22Rv1 (cell line): ENCODE data around the gene BAD.

ENCODE experiments used
- H3K27ac ChIP-seq: fragments of 450-650 bp; 2 replicates; pipeline ENCODE4 v1.5.1; 2017
- ZFX ChIP-seq: fragments of 450-650 bp; IDR thresholded peaks from 2 replicates; pipeline ENCODE4 v1.6.1; 2017; ENCODE audit warnings: antibody characterized with exemption, borderline replicate concordance
- TF ChIP-seq, protein P1 (sequence below): fragments of 450-650 bp; IDR thresholded peaks from 2 replicates; pipeline ENCODE4 v1.5.1; 2017; ENCODE audit warnings: mild to moderate bottlenecking

Gene BAD

DNA sequence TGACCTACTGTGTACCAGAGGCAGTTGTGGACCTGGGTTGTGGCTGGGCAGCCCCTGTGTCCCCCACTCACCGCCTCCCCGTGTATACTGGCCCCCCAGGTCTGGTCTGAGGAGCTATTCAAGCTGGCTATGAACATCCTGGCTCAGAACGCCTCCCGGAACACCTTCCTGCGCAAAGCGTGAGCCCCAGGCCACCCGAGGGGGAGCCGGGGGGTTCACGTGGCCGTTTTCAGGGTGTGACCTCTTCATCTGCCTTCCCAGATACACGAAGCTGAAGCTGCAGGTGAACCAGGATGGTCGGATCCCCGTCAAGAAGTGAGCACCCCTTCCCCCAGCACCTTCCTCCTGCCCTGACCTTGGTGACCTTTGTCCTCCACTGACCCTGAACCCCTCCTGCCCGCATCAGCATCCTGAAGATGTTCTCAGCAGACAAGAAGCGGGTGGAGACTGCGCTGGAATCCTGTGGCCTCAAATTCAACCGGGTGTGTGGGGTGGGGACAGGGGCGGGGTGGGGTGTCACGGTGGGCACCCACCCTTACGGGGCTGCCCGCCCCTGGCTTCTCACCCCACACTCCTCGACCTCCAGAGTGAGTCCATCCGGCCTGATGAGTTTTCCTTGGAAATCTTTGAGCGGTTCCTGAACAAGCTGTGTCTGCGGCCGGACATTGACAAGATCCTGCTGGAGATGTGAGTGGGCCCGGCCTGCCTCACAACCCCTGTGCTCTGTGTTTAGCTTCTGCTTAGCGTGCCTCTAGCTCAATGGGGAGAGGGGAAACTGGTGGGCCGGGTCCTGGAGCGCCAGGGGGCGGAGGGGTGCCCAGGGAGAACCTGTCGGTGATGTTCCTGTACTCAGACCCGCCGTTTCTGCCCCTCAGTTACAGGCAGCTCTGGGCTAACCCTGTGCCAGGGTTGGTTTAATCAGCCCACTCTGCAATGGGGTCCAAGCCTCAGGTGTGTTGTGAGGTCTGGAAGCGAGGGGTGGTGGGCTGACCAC is 29.0 kb downstream of the BAD start:
- no peak overlapping the region for H3K27ac ChIP-seq
- no peak for TF ChIP-seq ZFX
- TF ChIP-seq, protein P1, sequence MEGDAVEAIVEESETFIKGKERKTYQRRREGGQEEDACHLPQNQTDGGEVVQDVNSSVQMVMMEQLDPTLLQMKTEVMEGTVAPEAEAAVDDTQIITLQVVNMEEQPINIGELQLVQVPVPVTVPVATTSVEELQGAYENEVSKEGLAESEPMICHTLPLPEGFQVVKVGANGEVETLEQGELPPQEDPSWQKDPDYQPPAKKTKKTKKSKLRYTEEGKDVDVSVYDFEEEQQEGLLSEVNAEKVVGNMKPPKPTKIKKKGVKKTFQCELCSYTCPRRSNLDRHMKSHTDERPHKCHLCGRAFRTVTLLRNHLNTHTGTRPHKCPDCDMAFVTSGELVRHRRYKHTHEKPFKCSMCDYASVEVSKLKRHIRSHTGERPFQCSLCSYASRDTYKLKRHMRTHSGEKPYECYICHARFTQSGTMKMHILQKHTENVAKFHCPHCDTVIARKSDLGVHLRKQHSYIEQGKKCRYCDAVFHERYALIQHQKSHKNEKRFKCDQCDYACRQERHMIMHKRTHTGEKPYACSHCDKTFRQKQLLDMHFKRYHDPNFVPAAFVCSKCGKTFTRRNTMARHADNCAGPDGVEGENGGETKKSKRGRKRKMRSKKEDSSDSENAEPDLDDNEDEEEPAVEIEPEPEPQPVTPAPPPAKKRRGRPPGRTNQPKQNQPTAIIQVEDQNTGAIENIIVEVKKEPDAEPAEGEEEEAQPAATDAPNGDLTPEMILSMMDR = no peak

DNA sequence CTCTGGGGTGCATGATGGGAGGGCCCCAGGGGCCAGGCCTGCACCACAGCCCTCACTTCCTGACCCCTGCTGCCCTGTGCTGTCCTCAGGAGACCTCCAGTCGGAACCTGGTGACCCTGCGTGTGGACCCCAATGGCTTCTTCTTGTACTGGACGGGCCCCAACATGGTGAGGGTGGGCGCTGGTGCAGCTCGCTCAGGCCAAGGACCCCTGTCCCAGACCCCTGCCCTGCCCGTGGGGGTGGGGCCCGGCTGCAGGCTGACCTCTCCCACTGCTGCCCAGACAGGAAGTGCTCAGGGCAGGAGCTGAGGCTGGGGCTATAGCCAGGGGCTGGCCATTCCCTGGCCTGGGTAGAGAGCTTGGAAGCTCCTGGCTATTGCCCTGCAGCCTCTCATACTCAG is 30.1 kb downstream of the BAD start:
- TF ChIP-seq ZFX = no peak
- TF ChIP-seq, protein P1 = no peak
- no peak overlapping the region for H3K27ac ChIP-seq

DNA sequence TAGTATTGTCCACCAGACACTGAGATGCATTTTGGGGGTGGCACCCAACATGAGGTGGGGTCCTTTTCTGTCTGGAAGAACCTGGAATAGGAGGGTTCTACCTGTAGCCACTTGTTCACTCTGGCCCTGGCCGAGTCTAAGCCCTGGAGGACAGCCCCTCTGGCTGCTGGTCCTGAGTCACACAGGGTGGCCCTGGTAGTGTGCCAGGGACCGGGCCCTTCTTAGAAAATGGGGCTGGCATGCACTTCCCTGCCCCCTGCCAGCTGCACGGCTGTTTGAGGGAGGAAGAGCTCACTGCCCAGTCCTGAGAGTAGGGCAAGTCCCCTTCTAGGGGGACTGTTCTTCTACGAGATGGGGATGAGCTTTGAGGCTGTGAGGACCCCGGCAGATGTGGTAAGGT is 31.0 kb downstream of the BAD start:
- TF ChIP-seq, protein P1 = no peak
- TF ChIP-seq ZFX = no peak
- peak overlapping the region; percentile 82 for H3K27ac ChIP-seq

DNA sequence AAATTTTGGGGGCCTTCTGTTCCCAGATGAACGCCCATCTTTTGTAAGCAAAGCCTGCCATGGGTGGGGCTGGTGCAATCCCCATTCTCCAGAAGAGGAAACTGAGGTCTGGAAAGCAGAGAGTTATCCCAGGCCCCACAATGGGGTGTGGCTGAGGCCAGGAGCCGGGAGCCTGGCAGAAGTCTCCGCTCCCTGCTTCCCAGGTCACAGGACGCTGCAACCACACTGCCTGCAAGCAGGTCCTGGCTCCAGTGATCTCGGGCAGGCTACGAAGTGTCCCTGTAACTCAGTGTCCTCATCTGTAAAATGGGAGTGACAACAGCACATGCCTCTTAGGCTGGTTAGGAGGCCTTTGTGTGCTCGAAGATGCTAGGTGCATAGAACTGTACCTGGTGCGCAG is 31.4 kb downstream of the BAD start:
- TF ChIP-seq, protein P1 = no peak
- no peak for TF ChIP-seq ZFX
- peak overlapping the region; percentile 82 for H3K27ac ChIP-seq

DNA sequence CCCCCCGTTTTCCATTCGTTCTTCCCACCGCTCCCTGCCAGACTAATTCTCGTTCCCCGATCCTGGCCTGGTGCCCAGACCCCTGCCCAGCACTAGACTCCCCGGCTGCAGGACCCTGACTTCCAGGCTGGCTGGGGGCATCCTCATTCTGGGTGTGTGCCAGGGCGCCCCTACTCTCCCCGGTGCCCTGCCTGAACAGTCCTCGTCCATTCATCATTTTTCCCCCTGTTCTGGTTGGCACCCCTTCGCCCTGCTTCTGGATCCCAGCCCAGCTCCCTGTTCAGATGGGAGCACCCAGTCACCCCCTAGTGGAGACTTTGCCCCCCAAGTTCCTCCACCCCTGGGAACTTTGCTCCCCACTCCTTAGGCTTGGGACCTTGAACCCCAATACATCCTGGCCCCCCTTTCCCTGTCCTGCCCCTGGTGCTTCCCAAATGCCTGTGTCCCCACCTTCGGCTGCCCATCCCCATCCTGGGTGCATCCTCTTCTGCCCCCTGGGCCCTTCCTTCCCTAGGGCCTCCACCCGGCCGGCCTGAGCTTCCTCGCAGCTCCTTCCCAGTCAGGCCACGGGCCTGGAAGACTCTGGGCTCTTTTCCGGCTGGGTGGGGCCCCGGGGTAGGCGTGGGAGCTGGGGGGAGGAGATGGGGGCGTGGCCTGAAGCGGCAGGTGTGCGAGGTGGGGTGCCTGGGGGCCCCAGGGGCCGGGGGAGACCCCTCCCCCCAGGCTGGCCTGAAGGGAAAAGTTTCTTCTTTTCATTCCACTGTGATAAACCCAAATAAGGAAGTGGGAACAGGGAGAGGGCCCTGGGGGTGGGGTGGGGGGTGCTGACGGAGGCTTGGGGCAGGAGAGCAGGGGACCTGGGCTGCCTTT is 32.2 kb downstream of the BAD start:
- peak overlapping the region; percentile 82 for H3K27ac ChIP-seq

DNA sequence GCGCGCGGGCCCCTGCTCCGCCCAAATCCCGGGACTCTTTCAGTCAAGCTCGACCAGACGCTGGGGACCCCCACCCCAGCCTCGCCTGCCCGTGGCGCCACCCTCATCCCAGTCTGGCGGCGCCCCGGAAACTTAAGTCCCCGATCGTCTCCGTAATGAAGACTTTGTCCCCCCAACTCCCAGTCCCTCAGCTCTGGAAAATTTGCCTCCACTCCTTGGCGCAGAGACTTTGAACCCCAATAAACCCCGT is 32.8 kb downstream of the BAD start:
- peak overlapping the region; percentile 82 for H3K27ac ChIP-seq
- TF ChIP-seq, protein P1 = no peak
- TF ChIP-seq ZFX = no peak

More for the DNA sequence above, 32.2 kb downstream of the BAD start:
- TF ChIP-seq, protein P1 = no peak
- no peak for TF ChIP-seq ZFX
